GM04503 (cell line): ENCODE measurements around the gene PTX3.

ENCODE experiments used
- DNase-seq: peaks from one replicate; pipeline ENCODE4 v3.0.0-alpha.2; 2012; ENCODE audit warnings: low read depth

PTX3 gene

GRCh38 chr3:157475921-157476414, 39.3 kb downstream of the PTX3 start:
- peak; percentile 61 for DNase-seq

- no peak for DNase-seq
Measured at GRCh38 chr3:157477441-157477840, 40.8 kb downstream of the PTX3 start.

GRCh38 chr3:157479464-157480243, 43.0 kb downstream of the PTX3 start:
- no peak for DNase-seq

GRCh38 chr3:157487339-157487738, 50.7 kb downstream of the PTX3 start:
- no peak for DNase-seq

- DNase-seq, result no peak
Measured at GRCh38 chr3:157488144-157488543, 51.5 kb downstream of the PTX3 start.

GRCh38 chr3:157491136-157491535, 54.5 kb downstream of the PTX3 start:
- no peak for DNase-seq
